Measurements from ENCODE around the gene OR6V1.
"Not testable (repeated sequence)": the region's sequence is repeated elsewhere in the genome, so short reads cannot be mapped to it uniquely, and the experiment has no call there.

The OR6V1 gene

DNA sequence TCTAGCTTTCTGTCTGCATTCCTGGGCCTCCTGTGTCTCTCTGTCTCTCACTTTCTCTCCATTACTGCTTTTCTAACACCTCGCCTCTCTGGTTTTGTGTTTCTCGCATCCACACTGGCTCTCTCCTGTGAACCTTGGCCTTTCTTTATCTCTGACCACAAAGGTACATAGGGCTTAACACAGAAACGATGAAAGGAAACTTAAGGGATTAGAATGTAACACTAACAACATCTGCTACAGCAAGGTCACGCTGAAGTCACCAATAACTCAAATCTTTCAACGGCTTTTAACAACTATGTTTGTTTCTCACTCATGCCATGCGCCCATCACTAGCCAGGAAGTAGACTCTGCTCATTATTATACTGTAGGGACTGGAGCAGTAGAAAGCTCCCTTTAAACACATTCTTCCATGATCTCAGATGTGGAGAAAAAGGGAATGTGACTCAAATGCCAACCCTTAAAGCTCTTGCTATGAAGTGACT lies 9.3 kb upstream of the OR6V1 start:
- no peak for DNase-seq (ENCODE audit: low read depth in 3 of 3)

- no peak for DNase-seq (ENCODE audit: low read depth in 3 of 3)
Measured at GRCh38 chr7:143043391-143043790, 8.8 kb upstream of the OR6V1 start.

GRCh38 chr7:143046426-143046851 lies 5.7 kb upstream of the OR6V1 start:
- no peak for DNase-seq (ENCODE audit: low read depth in 3 of 3)

GRCh38 chr7:143047326-143047725 lies 4.8 kb upstream of the OR6V1 start:
- no peak for DNase-seq (ENCODE audit: low read depth in 3 of 3)

DNA sequence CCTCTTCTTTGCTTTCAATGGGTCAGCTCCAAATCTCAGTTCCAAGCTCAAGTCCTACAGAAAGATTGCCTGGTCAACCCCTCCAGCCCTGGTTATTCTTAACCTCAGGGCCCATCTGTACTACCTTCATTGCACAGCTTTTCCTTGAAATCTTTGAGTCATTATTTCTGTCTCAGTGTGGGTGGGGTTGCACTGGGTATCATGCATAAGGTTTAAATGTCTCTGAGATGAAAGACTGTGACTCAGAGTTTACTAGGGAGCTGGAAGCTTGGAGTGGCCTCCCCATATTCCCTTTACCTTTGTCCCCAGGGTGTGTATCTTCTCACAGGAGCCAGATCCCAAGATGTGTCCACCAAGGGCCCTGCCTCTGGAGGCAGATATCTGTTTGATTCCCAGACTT lies 3.3 kb upstream of the OR6V1 start:
- no peak for DNase-seq (ENCODE audit: low read depth in 3 of 3)

- DNase-seq (ENCODE audit: low read depth in 3 of 3), result no peak
Measured at GRCh38 chr7:143049362-143049761, 2.8 kb upstream of the OR6V1 start.

GRCh38 chr7:143050931-143051330 lies 1.2 kb upstream of the OR6V1 start:
- DNase-seq (ENCODE audit: low read depth in 3 of 3), result no peak

DNA sequence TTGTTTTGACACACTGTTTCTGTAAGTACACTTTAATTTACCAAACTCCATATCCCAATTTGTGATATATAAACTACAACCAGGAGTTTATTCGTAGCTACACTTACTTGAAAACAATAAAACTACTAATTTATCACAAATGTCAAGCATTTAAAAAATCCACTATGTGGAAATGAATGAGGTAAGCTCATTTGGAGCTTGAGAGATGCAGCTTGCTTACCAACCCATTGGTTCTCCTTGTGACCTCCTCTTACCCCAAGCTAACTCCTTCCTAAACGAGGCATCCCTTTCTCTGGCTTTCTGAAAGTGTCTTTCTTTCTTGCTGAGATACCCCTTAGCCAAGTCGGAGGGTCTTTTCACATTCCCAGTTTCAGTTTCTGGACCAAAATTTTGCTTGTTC lies 2.5 kb downstream of the OR6V1 start:
- DNase-seq (ENCODE audit: low read depth in 3 of 3), result no peak

DNA sequence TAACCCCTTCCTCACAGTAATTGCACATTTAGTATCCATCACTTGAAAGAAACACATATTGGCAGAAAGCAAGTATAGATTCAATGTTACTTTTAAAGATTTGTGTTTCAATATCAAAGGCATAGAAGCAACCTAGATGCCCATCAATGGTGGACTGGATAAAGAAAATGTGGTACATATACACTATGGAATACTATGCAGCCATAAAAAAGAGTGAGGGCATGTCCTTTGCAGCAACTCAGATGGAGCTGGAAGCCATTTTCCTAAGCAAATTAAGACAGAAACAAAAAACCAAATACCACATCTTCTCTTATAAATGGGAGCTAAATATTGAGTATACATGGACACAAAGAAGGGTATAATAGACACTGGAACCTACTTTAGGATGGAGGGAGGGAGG lies 3.6 kb downstream of the OR6V1 start:
- no peak for DNase-seq (ENCODE audit: low read depth in 3 of 3)

DNA sequence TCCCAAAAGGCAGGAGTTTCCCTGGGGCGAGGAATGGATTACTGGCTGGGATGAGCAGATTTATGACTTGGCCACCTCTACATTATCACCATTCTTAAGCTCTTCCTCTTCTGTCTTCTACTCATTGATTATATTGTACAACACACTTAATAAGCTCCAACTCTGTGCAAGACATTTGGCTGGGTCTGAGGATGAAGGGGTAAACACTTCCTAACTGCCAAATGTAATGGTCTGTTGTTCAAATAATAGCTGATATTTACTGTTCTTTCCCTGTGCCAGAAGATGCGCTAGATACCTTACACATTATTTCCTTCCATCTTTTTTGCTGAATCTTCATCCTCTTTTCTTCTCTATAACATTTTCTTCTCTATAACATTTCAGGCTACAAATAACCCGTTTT lies 11.6 kb downstream of the OR6V1 start:
- DNase-seq (ENCODE audit: low read depth in 3 of 3), result no peak

GRCh38 chr7:143068446-143068845 lies 16.3 kb downstream of the OR6V1 start:
- DNase-seq (ENCODE audit: low read depth in 3 of 3), result no peak

GRCh38 chr7:143069912-143070500 lies 17.9 kb downstream of the OR6V1 start:
- DNase-seq (ENCODE audit: low read depth in 3 of 3), result no peak

DNA sequence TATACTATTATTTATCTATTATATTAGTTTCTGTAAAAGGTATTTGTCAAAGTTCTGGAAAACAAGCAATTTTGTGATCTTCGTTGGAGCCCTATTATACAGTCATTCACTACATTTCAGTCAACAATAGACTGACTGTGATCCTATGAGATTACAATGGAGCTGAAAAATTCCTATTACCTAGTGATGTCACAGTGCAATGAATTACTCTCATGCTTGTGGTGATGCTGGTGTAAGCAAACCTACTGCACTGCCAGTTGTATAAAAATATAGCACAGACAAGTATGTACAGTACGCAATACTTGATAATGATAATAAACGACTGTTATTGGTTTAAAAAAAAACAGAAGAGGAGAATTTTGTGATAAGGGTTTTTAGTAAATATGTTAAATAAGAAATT lies 21.4 kb downstream of the OR6V1 start:
- DNase-seq (ENCODE audit: low read depth in 3 of 3), result no peak

- no peak for DNase-seq (ENCODE audit: low read depth in 3 of 3)
Measured at GRCh38 chr7:143074141-143074540, 22.0 kb downstream of the OR6V1 start.

DNA sequence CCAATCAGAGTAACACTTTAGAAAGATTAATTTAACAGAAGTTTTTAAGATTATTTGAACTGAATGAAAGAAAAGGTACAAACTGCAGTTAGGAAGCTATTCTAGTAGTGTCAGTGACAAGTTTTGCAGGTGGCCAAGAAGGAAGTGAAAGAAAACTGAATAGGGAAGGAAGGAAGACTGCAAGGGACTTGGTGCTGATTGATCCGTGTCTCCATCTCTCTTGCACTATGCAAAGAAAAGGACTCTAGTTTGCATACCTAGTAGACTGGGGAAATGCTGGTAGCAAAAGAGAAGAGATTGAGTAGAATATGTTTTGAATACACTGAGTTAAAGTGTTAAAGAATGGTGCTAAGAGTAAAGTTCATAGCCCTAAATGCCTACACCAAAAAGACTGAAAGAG lies 33.0 kb downstream of the OR6V1 start:
- no peak for DNase-seq (ENCODE audit: low read depth in 3 of 3)

DNA sequence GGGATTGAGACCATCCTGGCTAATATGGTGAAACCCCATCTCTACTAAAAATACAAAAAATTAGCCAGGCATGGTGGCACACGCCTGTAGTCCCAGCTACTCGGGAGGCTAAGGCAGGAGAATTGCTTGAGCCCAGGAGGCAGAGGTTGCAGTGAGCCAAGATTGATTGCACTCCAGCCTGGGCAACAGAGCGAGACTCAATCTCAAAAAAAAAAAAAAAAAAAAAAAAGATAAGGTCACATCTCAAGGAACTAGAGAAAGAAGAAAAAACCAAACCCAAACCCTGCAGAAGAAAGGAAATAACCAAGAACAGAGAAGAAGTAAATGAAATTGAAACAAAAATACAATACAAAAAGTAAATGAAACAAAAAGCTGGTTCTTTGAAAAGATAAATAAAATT lies 33.5 kb downstream of the OR6V1 start:
- DNase-seq (ENCODE audit: low read depth in 3 of 3), result not testable (repeated sequence)

- not testable (repeated sequence) for DNase-seq (ENCODE audit: low read depth in 3 of 3)
Measured at GRCh38 chr7:143088549-143089231, 36.5 kb downstream of the OR6V1 start.

DNA sequence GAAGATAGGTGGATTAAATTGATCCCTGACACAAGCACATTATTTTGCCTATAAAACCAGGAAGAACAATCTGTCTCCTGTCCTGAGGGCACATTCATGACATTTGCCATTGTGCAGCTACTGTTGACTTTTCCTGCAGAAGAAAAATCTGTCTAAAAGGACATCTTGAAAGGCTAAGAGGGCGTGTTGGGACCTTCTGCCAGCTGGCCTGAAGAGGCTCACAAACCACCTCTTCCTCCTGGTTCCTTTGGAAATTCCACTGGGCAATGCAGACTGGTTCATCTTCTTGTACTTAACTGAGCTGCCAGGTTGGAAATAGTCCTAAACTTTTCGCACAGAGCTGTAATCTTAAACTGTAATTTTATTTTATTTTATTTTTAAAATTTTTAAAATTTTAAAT lies 44.0 kb downstream of the OR6V1 start:
- DNase-seq (ENCODE audit: low read depth in 3 of 3), result no peak

GRCh38 chr7:143099579-143099978 lies 47.4 kb downstream of the OR6V1 start:
- not testable (repeated sequence) for DNase-seq (ENCODE audit: low read depth in 3 of 3)

Data from stimulated activated CD4-positive, alpha-beta T cell treated with anti-CD3 and anti-CD28 coated beads, TNF-alpha, amount 100 ng/mL, for 4 hours (primary cell).